SJCRH30 (cell line): ENCODE results near the gene HNRNPAB. TPM values are rescaled to one million over a fixed set of nuclear protein-coding genes. Genes with fewer than 3 reads are reported as not detected.
"Not testable (repeated sequence)": the region's sequence is repeated elsewhere in the genome, so short reads cannot be mapped to it uniquely, and the experiment has no call there.

Experiments
- DNase-seq, 2 experiments: peaks; one replicate each; pipeline ENCODE4 v3.0.0-alpha.2; 2015 to 2020
- H3K27ac ChIP-seq: fragments of 250-450 bp; sonication (Bioruptor Pico); 2 replicates; pipeline ENCODE4 v1.5.1; 2020; ENCODE audit warnings: mild to moderate bottlenecking, moderate library complexity
- H3K27me3 ChIP-seq: fragments of 250-450 bp; sonication (Bioruptor Pico); 2 replicates; pipeline ENCODE4 v1.5.1; 2020; ENCODE audit warnings: mild to moderate bottlenecking, moderate library complexity
- H3K36me3 ChIP-seq: fragments of 250-450 bp; sonication (Bioruptor Pico); 2 replicates; pipeline ENCODE4 v1.5.1; 2020; ENCODE audit warnings: mild to moderate bottlenecking, moderate library complexity
- H3K4me1 ChIP-seq: fragments of 250-450 bp; sonication (Bioruptor Pico); 2 replicates; pipeline ENCODE4 v1.5.1; 2020; ENCODE audit warnings: mild to moderate bottlenecking, moderate library complexity
- H3K4me3 ChIP-seq: fragments of 250-450 bp; sonication (Bioruptor Pico); 2 replicates; pipeline ENCODE4 v1.5.1; 2020; ENCODE audit warnings: mild to moderate bottlenecking, moderate library complexity
- H3K9me3 ChIP-seq: fragments of 250-450 bp; sonication (Bioruptor Pico); replicated peaks from 2 replicates; pipeline ENCODE4 v1.5.1; 2020; ENCODE audit warnings: mild to moderate bottlenecking, moderate library complexity
- total RNA-seq: library from RNA; depleted of rRNA; stranded (reverse); fragments of >200 nt; shearing (Covaris generic); gene quantifications from 2 replicates; pipeline ENCODE4 v1.2.3, GENCODE V29; 2014

HNRNPAB gene
- total RNA-seq, 1 experiment from 2014 or later: 266 TPM

GRCh38 chr5:178236679-178237078 lies 32.3 kb downstream of the HNRNPAB start:
- no peak overlapping the region for H3K4me3 ChIP-seq
- no peaks in the 10 kb centered on the region; the same call in 1 of the 2 replicates for H3K27me3 ChIP-seq
- no peak overlapping the region for H3K27ac ChIP-seq
- H3K36me3 ChIP-seq: no peaks in the 10 kb centered on the region
- DNase-seq: no peak
- peaks cover 5% of the 10 kb centered on the region; the same call in 1 of the 2 replicates for H3K4me1 ChIP-seq
- H3K9me3 ChIP-seq: no peaks in the 10 kb centered on the region

- H3K4me1 ChIP-seq: peaks cover 5% of the 10 kb centered on the region; the same call in 1 of the 2 replicates
- no peaks in the 10 kb centered on the region for H3K9me3 ChIP-seq
- no peak overlapping the region for H3K4me3 ChIP-seq
- H3K36me3 ChIP-seq: no peaks in the 10 kb centered on the region
- no peak for DNase-seq
- no peak overlapping the region for H3K27ac ChIP-seq
- H3K27me3 ChIP-seq: no peaks in the 10 kb centered on the region; the same call in 1 of the 2 replicates
These were observed 33.3 kb downstream of the HNRNPAB start for GRCh38 chr5:178237431-178238312.

DNA sequence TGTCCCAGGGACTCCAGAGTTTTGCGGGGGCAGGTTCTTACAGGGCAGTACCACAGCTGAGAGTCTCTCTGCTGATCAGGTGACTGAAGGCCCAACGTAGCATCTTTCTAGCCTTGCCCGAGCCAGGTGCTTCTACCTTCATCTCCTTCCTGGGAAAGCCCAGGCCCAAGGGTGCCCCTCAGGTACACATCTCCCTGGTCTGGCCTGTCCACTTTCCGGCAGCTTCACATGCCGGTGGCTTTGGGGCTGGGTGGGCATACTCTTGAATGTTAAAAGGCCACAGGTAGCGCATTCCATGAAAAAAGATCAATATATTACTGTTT lies 33.9 kb downstream of the HNRNPAB start:
- Histone ChIP-seq H3K4me3 (no peak overlapping the region), H3K4me1 (peaks cover 1% of the 10 kb centered on the region; the same call in 1 of the 2 replicates), H3K27ac (no peak overlapping the region), H3K9me3 (no peaks in the 10 kb centered on the region), H3K36me3 (no peaks in the 10 kb centered on the region), H3K27me3 (no peaks in the 10 kb centered on the region; the same call in 1 of the 2 replicates)
- DNase-seq: no peak

DNA sequence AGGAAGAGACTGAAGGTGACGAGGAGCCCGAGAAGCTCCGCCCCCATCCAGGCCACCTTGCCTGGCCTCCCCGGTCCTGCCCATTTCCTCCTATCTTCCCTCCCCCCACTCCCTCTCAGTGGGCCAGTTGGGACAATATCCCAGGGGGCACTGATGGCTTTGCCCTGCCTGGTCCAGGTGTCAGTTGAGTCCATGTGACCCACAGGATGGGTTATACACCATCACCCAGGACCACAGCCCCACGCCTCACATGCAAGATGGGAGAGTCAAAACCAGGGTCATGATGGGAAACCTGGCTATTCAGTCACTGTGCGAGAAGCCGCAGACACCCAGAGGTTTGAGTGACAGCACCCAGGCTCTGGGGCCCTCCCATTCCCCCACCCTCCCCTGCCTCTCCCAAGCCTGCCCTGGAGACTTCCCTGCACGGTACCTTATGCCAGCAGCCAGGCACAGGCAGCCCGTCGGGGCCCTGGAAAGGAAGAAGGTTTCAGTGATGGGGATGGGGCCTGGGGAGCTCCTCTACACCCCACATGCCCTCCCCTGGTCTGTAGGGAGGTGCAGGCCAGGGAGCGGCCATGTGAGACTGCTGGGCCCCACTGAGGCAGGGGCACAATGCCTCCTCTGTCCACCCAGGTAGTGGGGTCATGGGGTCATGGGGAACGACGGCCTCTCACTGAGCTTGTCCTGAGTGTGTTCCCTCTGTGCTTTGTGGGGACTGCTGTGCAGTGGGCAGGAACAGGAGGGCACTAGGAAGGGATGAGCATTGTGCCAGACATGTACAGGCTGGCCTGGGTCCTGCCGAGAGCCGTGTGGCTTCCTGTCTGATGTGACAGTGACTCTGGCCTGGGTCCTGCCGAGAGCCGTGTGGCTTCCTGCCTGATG lies 34.6 kb downstream of the HNRNPAB start:
- Histone ChIP-seq H3K27ac (no peak overlapping the region), H3K4me3 (no peak overlapping the region), H3K27me3 (no peaks in the 10 kb centered on the region; the same call in 1 of the 2 replicates), H3K4me1 (no peaks in the 10 kb centered on the region), H3K9me3 (no peaks in the 10 kb centered on the region), H3K36me3 (no peaks in the 10 kb centered on the region)
- no peak for DNase-seq

GRCh38 chr5:178239626-178240301 lies 35.4 kb downstream of the HNRNPAB start:
- not testable (repeated sequence) for H3K36me3 ChIP-seq, H3K4me3 ChIP-seq, H3K9me3 ChIP-seq, H3K27me3 ChIP-seq, DNase-seq, H3K4me1 ChIP-seq, H3K27ac ChIP-seq

DNA sequence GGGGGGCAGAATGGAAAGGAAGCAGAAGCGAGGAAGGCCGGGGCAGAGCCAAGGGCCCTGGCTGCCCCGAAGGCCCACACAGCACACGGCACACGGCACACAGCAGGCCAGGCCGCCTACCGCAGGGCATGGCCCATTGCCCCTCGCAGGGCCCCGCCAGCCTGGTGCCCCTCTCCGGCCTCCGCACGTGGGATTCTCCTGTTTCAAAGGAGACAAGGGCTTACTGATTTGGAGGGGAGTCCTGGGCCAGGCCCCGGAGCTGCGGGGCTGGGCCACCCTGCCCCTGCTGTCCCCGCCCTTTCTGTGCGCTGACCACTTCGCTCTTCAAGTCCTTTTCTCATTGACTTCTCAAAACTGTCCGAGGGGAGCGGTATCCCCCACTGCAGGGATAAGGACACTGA lies 36.0 kb downstream of the HNRNPAB start:
- no peaks in the 10 kb centered on the region for H3K9me3 ChIP-seq
- H3K27ac ChIP-seq: no peak overlapping the region
- H3K4me3 ChIP-seq: no peak overlapping the region
- no peaks in the 10 kb centered on the region for H3K4me1 ChIP-seq
- no peaks in the 10 kb centered on the region for H3K36me3 ChIP-seq
- DNase-seq: no peak
- no peaks in the 10 kb centered on the region; the same call in 1 of the 2 replicates for H3K27me3 ChIP-seq

GRCh38 chr5:178240766-178241165 lies 36.4 kb downstream of the HNRNPAB start:
- DNase-seq: no peak
- H3K27me3 ChIP-seq: no peaks in the 10 kb centered on the region
- H3K4me1 ChIP-seq: no peaks in the 10 kb centered on the region
- no peak overlapping the region for H3K27ac ChIP-seq
- no peaks in the 10 kb centered on the region for H3K36me3 ChIP-seq
- H3K4me3 ChIP-seq: no peak overlapping the region
- no peaks in the 10 kb centered on the region for H3K9me3 ChIP-seq

GRCh38 chr5:178241231-178241663 lies 36.9 kb downstream of the HNRNPAB start:
- Histone ChIP-seq H3K9me3 (no peaks in the 10 kb centered on the region), H3K27me3 (no peaks in the 10 kb centered on the region), H3K4me3 (no peak overlapping the region), H3K27ac (no peak overlapping the region), H3K4me1 (no peaks in the 10 kb centered on the region), H3K36me3 (no peaks in the 10 kb centered on the region)
- DNase-seq: no peak

DNA sequence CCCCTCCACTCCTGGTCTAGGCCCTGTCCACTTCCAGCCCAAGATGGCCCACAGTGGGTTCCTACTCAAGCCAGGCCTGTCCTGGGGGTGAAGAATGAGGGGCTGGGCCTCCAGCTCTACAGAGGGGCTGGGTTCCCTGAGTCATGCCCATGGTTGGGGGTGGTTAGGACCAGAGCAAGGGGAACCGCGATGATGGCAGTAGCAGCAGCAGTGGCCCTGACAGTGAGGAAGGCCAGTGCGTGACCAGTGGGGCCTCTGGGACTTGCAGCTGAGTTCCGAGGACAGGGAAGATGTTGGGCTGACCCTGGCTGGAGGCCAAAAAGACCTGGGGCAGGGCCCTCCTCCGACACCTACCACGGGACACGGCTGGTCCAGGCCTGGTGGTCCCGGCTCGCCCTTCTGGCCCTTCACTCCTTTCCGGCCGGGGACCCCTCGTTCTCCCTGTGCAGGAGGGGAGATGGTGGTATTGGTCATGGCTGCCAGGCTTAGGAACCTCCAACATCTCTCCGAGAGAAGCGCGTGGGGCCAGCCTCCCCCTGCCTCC lies 37.4 kb downstream of the HNRNPAB start:
- no peak for DNase-seq
- H3K27me3 ChIP-seq: no peaks in the 10 kb centered on the region
- H3K36me3 ChIP-seq: no peaks in the 10 kb centered on the region
- H3K27ac ChIP-seq: no peak overlapping the region
- H3K9me3 ChIP-seq: no peaks in the 10 kb centered on the region
- no peaks in the 10 kb centered on the region for H3K4me1 ChIP-seq
- H3K4me3 ChIP-seq: no peak overlapping the region

- DNase-seq: no peak
- Histone ChIP-seq H3K27me3 (no peaks in the 10 kb centered on the region), H3K36me3 (no peaks in the 10 kb centered on the region), H3K9me3 (no peaks in the 10 kb centered on the region), H3K4me3 (no peak overlapping the region), H3K4me1 (no peaks in the 10 kb centered on the region), H3K27ac (no peak overlapping the region)
These were observed 38.1 kb downstream of the HNRNPAB start for GRCh38 chr5:178242416-178242815.

- DNase-seq: no peak
- Histone ChIP-seq H3K36me3 (no peaks in the 10 kb centered on the region), H3K4me1 (no peaks in the 10 kb centered on the region), H3K9me3 (no peaks in the 10 kb centered on the region), H3K27me3 (peaks cover 3% of the 10 kb centered on the region; the same call in 1 of the 2 replicates), H3K4me3 (no peak overlapping the region), H3K27ac (no peak overlapping the region)
These were observed 40.2 kb downstream of the HNRNPAB start for GRCh38 chr5:178244576-178244975.

- Histone ChIP-seq H3K36me3 (no peaks in the 10 kb centered on the region), H3K4me1 (no peaks in the 10 kb centered on the region), H3K9me3 (no peaks in the 10 kb centered on the region), H3K27me3 (peaks cover 3% of the 10 kb centered on the region; the same call in 1 of the 2 replicates), H3K4me3 (no peak overlapping the region), H3K27ac (no peak overlapping the region)
- no peak for DNase-seq
These were observed 41.1 kb downstream of the HNRNPAB start for GRCh38 chr5:178245389-178245788.

- no peak overlapping the region for H3K27ac ChIP-seq
- no peaks in the 10 kb centered on the region for H3K36me3 ChIP-seq
- H3K4me1 ChIP-seq: no peaks in the 10 kb centered on the region
- no peaks in the 10 kb centered on the region for H3K9me3 ChIP-seq
- peaks cover 3% of the 10 kb centered on the region; the same call in 1 of the 2 replicates for H3K27me3 ChIP-seq
- no peak overlapping the region for H3K4me3 ChIP-seq
- DNase-seq: no peak
These were observed 42.4 kb downstream of the HNRNPAB start for GRCh38 chr5:178246624-178247279.
